GM12878 (cell line): ENCODE data around the gene RANBP3. TPM values are rescaled to one million over a fixed set of nuclear protein-coding genes. Genes with fewer than 3 reads are reported as not detected.
A peak's percentile ranks its signal among the peaks of the same experiment; 100 is the strongest.

Experiments used
- ATAC-seq: fragments of 200-7000 bp; cut with Tn5 transposase; 3 replicates; pipeline ENCODE4 v1.9.1; 2020; ENCODE audit warnings: mild to moderate bottlenecking, moderate library complexity
- BruUV-seq: library from RNA; stranded (reverse); fragments of 400-500 nt; replicated peaks from 2 replicates; lab custom pipeline; 2021; lab: Mats Ljungman, UMichigan
- CTCF ChIA-PET: fragments of 300-600 bp; sonication (Branson Sonifier 250); formaldehyde crosslinking; extraction: SDS; loops from one replicate; lab custom pipeline; 2021; ENCODE audit warnings: inconsistent platforms; lab: Yijun Ruan, JAX
- POLR2A ChIA-PET: fragments of 350-600 bp; formaldehyde crosslinking; extraction: SDS; loops from one replicate; lab custom pipeline; 2021; ENCODE audit warnings: inconsistent platforms; lab: Charles Lee
- RAD21 ChIA-PET: fragments of 300-600 bp; sonication (Branson Sonifier 250); formaldehyde crosslinking; loops from one replicate; lab custom pipeline; 2023; ENCODE audit warnings: antibody characterized with exemption; ENCODE audit not compliant: unreplicated experiment; lab: Charles Lee
- SMC1A ChIA-PET: fragments of 300-600 bp; sonication (Branson Sonifier 250); formaldehyde crosslinking; loops from one replicate; lab custom pipeline; 2023; ENCODE audit not compliant: unreplicated experiment, uncharacterized antibody; lab: Charles Lee
- DNase-seq: peaks from one replicate; pipeline ENCODE4 v3.0.0-alpha.2; 2011; ENCODE audit warnings: low read depth, low spot score
- FAIRE-seq: peaks from 3 replicates; lab custom pipeline; 2011; peaks lifted over from hg19 to GRCh38; lab: Jason Lieb, UNC
- H2AFZ ChIP-seq: 2 replicates; pipeline ENCODE4 v1.6.0; 2011; ENCODE audit warnings: low read depth, low read length, control low read depth; ENCODE audit not compliant: control insufficient read depth
- H3K27ac ChIP-seq: 2 replicates; pipeline ENCODE4 v1.5.1; 2011; ENCODE audit warnings: control low read depth; ENCODE audit not compliant: control insufficient read depth, insufficient read depth
- H3K27me3 ChIP-seq, 2 experiments: replicated peaks in 1 of 2; 2 replicates each; pipeline versions ENCODE4 v1.6.0 to v1.6.1; 2011; ENCODE audit warnings: low read length in 1 of 2; ENCODE audit not compliant: control insufficient read depth in 2 of 2, insufficient read depth in 2 of 2
- H3K36me3 ChIP-seq, 2 experiments: 2 replicates each; pipeline ENCODE4 v1.5.1; 2011; ENCODE audit warnings: low read length in 1 of 2; ENCODE audit not compliant: control insufficient read depth in 2 of 2, insufficient read depth in 2 of 2
- H3K4me1 ChIP-seq: 2 replicates; pipeline ENCODE4 v1.6.1; 2011; ENCODE audit warnings: mild to moderate bottlenecking, low read length, moderate library complexity, mixed read lengths; ENCODE audit not compliant: control insufficient read depth, insufficient read depth
- H3K4me2 ChIP-seq: 2 replicates; pipeline ENCODE4 v1.6.0; 2011; ENCODE audit warnings: control low read depth; ENCODE audit not compliant: control insufficient read depth, insufficient read depth
- H3K4me3 ChIP-seq: fragments of 200-600 bp; sonication (generic); 2 replicates; pipeline ENCODE4 v1.5.1; 2016
- H3K79me2 ChIP-seq: 2 replicates; pipeline ENCODE4 v1.6.0; 2011; ENCODE audit warnings: low read length; ENCODE audit not compliant: control insufficient read depth, insufficient read depth
- H3K9ac ChIP-seq: 2 replicates; pipeline ENCODE4 v1.8.0; 2011; ENCODE audit warnings: low read length, control low read depth, mixed read lengths; ENCODE audit not compliant: control insufficient read depth, insufficient read depth
- H3K9me3 ChIP-seq: replicated peaks from 3 replicates; pipeline ENCODE4 v1.5.1; 2011; ENCODE audit warnings: mild to moderate bottlenecking, low read length; ENCODE audit not compliant: control insufficient read depth, insufficient read depth
- H4K20me1 ChIP-seq: 2 replicates; pipeline ENCODE4 v1.6.0; 2011; ENCODE audit not compliant: control insufficient read depth, insufficient read depth
- CBX5 ChIP-seq: sonication (generic); IDR thresholded peaks from 2 replicates; pipeline ENCODE4 v1.6.1; 2016; ENCODE audit warnings: low read depth, moderate library complexity, mild to moderate bottlenecking, inconsistent platforms
- EP300 ChIP-seq, 2 experiments: fragments of 150-350 bp in 1 of 2; IDR thresholded peaks; 2 replicates each; pipeline ENCODE4 v1.6.1; 2011 to 2012; ENCODE audit warnings: low read depth in 2 of 2, low read length in 2 of 2, borderline replicate concordance in 1 of 2, improper control_type of control experiment in 1 of 2, inconsistent platforms in 1 of 2; ENCODE audit not compliant: control insufficient read depth in 1 of 2
- KDM1A ChIP-seq: fragments of 200-600 bp; sonication (generic); IDR thresholded peaks from 2 replicates; pipeline ENCODE4 v1.6.1; 2016; ENCODE audit warnings: borderline replicate concordance
- PBX3 ChIP-seq: IDR thresholded peaks from 2 replicates; pipeline ENCODE4 v1.6.1; 2011; ENCODE audit warnings: mild to moderate bottlenecking, low read depth, low read length, moderate library complexity; ENCODE audit not compliant: insufficient replicate concordance
- RAD21 ChIP-seq: IDR thresholded peaks from 2 replicates; pipeline ENCODE4 v1.6.1; 2011; ENCODE audit warnings: mild to moderate bottlenecking, low read depth, low read length, moderate library complexity; ENCODE audit not compliant: insufficient read depth
- RELA ChIP-seq: fragments of 450-650 bp; IDR thresholded peaks from 2 replicates; pipeline ENCODE4 v1.8.0; 2014; ENCODE audit warnings: borderline replicate concordance; ENCODE audit not compliant: partially characterized antibody
- SMAD5 ChIP-seq: IDR thresholded peaks from 2 replicates; pipeline ENCODE4 v1.6.1; 2016; ENCODE audit warnings: antibody characterized with exemption, low read depth
- SMC3 ChIP-seq: IDR thresholded peaks from 2 replicates; pipeline ENCODE4 v1.6.1; 2011; ENCODE audit warnings: low read length, improper control_type of control experiment, borderline replicate concordance
- TCF12 ChIP-seq: IDR thresholded peaks from 2 replicates; pipeline ENCODE4 v1.6.1; 2011; ENCODE audit warnings: low read depth, mild to moderate bottlenecking, low read length
- YY1 ChIP-seq: IDR thresholded peaks from 2 replicates; pipeline ENCODE4 v1.6.1; 2011; ENCODE audit warnings: low read depth, mild to moderate bottlenecking, low read length
- WGBS: methylation state at CpG from one replicate; pipeline ENCODE4 v1.1.6; 2016; ENCODE audit warnings: low lambda C conversion rate; ENCODE audit not compliant: insufficient replicate concordance, insufficient coverage; ENCODE audit errors: missing lambda C conversion rate; 5-methylcytosine and 5-hydroxymethylcytosine counted together
- in situ Hi-C: fragments of 300-500 bp; cut with MboI; formaldehyde crosslinking; loops from 9 replicates; pipeline ENCODE4 v1.14.3; 2018; ENCODE audit warnings: mixed read lengths
- intact Hi-C: fragments of 100-400 bp; cut with micrococcal nuclease; formaldehyde crosslinking; loops from one replicate; pipeline ENCODE4 v1.14.2; 2022; ENCODE audit not compliant: unreplicated experiment
- polyA plus RNA-seq, 11 experiments: library from polyadenylated mRNA; depleted of rRNA in 4 of 11; unstranded in 6 of 11; stranded (reverse) in 5 of 11; fragments of >200 nt; fragmentation: Nextera tagmentation in 4 of 11; fragmentation: Illumina TruSeq in 1 of 11; extraction: Ambion mirVana in 4 of 11; extraction: Trizol in 1 of 11; gene quantifications; 1 replicate in 1 of 11; 2 replicates in 10 of 11; pipeline versions ENCODE4 v1.2.1 to v1.2.3, GENCODE V29; 2011 to 2016; ENCODE audit warnings: inconsistent platforms in 2 of 11, missing spikeins in 2 of 11, low read depth in 1 of 11
- total RNA-seq, 4 experiments: library from RNA; depleted of rRNA in 3 of 4; stranded (reverse); fragments of >200 nt in 3 of 4; fragmentation: Illumina TruSeq in 1 of 4; extraction: Trizol in 1 of 4; gene quantifications; 2 replicates each; pipeline versions ENCODE4 v1.2.1 to v1.2.3, GENCODE V29; 2013 to 2021
- TF ChIP-seq, protein P1 (sequence below): fragments of 150-350 bp; IDR thresholded peaks from 2 replicates; pipeline ENCODE4 v1.6.1; 2014; ENCODE audit warnings: mild to moderate bottlenecking, low read depth, low read length
- TF ChIP-seq, protein P2 (sequence below), 3 experiments: IDR thresholded peaks in 2 of 3; conservative IDR thresholded peaks in 1 of 3; 2 replicates each; pipeline ENCODE4 v1.5.1; 2011; ENCODE audit warnings: low read depth in 3 of 3, low read length in 3 of 3, mild to moderate bottlenecking in 3 of 3, control low read depth in 2 of 3, moderate library complexity in 2 of 3, inconsistent platforms in 1 of 3, mixed read lengths in 1 of 3; ENCODE audit not compliant: control insufficient read depth in 2 of 3, insufficient read depth in 1 of 3; ENCODE audit errors: extremely low read depth in 1 of 3

RANBP3 gene
- total and polyA plus RNA-seq, 10 of the 15 experiments (the other 5 are each of a cell fraction or from before 2014, with no cell fraction given) = 1.1 to 81.6 (median 60.0) TPM

DNA sequence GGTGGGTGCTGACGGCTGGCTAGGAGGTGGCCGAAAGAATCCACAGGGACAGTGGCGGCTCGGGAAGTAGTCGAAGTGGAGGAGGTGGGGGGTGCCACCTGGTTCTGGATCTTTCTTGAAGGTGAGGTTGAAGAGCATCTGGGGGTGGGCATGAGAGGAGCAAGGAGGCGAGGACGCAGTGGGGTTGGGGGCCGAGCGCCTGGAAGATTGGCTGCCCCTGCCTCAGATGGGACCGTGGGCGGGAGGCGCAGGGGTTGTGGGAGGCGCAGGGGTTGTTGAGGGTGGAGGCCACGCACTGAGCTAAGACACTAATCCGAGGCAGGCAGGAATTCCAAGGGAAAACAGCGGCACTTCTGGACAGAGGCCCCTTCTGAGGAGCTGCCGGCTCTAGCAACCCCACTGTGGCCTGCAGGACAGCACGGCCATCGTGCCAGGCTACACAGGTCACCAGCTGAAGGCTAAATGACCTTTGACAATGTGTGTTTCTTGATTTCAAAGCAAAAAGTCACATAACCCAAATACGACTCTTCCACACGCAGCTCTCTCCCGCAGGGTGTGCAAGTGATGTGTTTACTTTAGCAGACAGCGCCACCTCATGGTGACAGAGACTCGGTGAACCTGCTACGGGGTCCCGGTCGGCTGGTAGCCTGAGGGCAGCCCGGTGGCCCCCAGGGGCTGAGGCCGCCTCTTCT lies 44.1 kb upstream of the RANBP3 start:
- ChIA-PET CTCF (interaction anchor here (0.6 to 5.2 kb wide), 28 partner anchors 9 to 332 kb away, joined by 3 to 63 read pairs (median 6); partner anchors contain the start of genes NDUFA11, NRTN, RANBP3 and RPL36), RAD21 (interaction anchor here (0.8 to 2.4 kb wide), 9 partner anchors 9 to 218 kb away, joined by 3 to 21 read pairs (median 10); partner anchors contain the start of gene RANBP3), SMC1A (interaction anchor here (1.4 to 2.6 kb wide), 8 partner anchors 11 to 218 kb away, joined by 3 to 26 read pairs (median 8); partner anchors contain the start of genes NDUFA11 and VMAC), POLR2A (interaction anchor here (1.0 kb wide), 1 partner anchor 35 kb away, joined by 3 read pairs; no protein-coding TSS in a partner anchor)
- no peak overlapping the region for H3K9ac ChIP-seq
- peak; percentile 17 for DNase-seq
- no peak overlapping the region for H3K4me3 ChIP-seq
- no peak overlapping the region for H3K4me2 ChIP-seq
- H3K9me3 ChIP-seq = no peaks in the 10 kb centered on the region
- H3K4me1 ChIP-seq = no peaks in the 10 kb centered on the region
- no TSS peak for BruUV-seq
- TF ChIP-seq RAD21 (peak; percentile 82), PBX3 (no peak), EP300 (IDR thresholded peaks at IDR 0.05; ENCODE audit: borderline replicate concordance in 1 of 2, control insufficient read depth in 1 of 2, low read depth in 2 of 2, low read length in 2 of 2) (no peak), RELA (peak; percentile 22), TCF12 (no peak), SMC3 (peak; percentile 73; the same call in 1 of the 2 replicates), SMAD5 (no peak), KDM1A (no peak), YY1 (0 out of 2 replicates have a peak, but pooled peaks have one; percentile 45), CBX5 (no peak)
- TF ChIP-seq, protein P1, sequence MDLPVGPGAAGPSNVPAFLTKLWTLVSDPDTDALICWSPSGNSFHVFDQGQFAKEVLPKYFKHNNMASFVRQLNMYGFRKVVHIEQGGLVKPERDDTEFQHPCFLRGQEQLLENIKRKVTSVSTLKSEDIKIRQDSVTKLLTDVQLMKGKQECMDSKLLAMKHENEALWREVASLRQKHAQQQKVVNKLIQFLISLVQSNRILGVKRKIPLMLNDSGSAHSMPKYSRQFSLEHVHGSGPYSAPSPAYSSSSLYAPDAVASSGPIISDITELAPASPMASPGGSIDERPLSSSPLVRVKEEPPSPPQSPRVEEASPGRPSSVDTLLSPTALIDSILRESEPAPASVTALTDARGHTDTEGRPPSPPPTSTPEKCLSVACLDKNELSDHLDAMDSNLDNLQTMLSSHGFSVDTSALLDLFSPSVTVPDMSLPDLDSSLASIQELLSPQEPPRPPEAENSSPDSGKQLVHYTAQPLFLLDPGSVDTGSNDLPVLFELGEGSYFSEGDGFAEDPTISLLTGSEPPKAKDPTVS = 0 out of 2 replicates have a peak, but pooled peaks have one; percentile 25
- TF ChIP-seq, protein P2, sequence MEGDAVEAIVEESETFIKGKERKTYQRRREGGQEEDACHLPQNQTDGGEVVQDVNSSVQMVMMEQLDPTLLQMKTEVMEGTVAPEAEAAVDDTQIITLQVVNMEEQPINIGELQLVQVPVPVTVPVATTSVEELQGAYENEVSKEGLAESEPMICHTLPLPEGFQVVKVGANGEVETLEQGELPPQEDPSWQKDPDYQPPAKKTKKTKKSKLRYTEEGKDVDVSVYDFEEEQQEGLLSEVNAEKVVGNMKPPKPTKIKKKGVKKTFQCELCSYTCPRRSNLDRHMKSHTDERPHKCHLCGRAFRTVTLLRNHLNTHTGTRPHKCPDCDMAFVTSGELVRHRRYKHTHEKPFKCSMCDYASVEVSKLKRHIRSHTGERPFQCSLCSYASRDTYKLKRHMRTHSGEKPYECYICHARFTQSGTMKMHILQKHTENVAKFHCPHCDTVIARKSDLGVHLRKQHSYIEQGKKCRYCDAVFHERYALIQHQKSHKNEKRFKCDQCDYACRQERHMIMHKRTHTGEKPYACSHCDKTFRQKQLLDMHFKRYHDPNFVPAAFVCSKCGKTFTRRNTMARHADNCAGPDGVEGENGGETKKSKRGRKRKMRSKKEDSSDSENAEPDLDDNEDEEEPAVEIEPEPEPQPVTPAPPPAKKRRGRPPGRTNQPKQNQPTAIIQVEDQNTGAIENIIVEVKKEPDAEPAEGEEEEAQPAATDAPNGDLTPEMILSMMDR (IDR thresholded peaks at IDR 0.05 in 2 of 3, conservative IDR thresholded peaks at IDR 0.05 in 1 of 3; ENCODE audit: control insufficient read depth in 2 of 3, extremely low read depth in 1 of 3, insufficient read depth in 1 of 3, low read depth in 3 of 3, low read length in 3 of 3) = peak; percentile 69 to 87 (median 71)
- TF ChIP-seq, all 136 proteins: peak for 6
- Histone ChIP-seq H2AFZ (0 out of 2 replicates have a peak overlapping the region, but pooled peaks have one; percentile 21), H3K27me3 (0 out of 4 replicates have a peak, but pooled peaks cover 0 to 2% of the 10 kb centered on the region in 2 experiments), H3K36me3 (no peaks in the 10 kb centered on the region), H3K27ac (no peak overlapping the region), H3K79me2 (no peaks in the 10 kb centered on the region), H4K20me1 (no peaks in the 10 kb centered on the region)
- ATAC-seq = peak; percentile 99
- 48% methylated on average over 19 of the region's 29 CpGs for WGBS
- peak; percentile 62 for FAIRE-seq
- intact Hi-C loops (loop anchor here (2.0 to 10.0 kb wide), 2 partner anchors 35 to 217 kb away; partner anchors contain the start of gene NRTN), in situ Hi-C loops (loop anchor here (5.0 kb wide), 1 partner anchor 215 kb away; the partner anchor contains the start of gene NRTN)
